HG03460 (cell line): Measurements from ENCODE around the gene SAMD8.

Experiments used
- ATAC-seq: cut with Tn5 transposase; IDR thresholded peaks from one replicate; pipeline ENCODE4 v1.9.1; 2021; ENCODE audit not compliant: unreplicated experiment

SAMD8 gene

GRCh38 chr10:75111365-75111906 is at the start of gene SAMD8:
TSS of gene SAMD8 (plus strand) at chr10:75111656. CDS start at chr10:75150529, 38,873 bp downstream.
- peak; percentile 70 for ATAC-seq

GRCh38 chr10:75061709-75062505 is 49.5 kb upstream of the SAMD8 start:
- no peak for ATAC-seq

- no peak for ATAC-seq
Observed at GRCh38 chr10:75062506-75063299, 48.8 kb upstream of the SAMD8 start.

GRCh38 chr10:75063461-75064230 is 47.8 kb upstream of the SAMD8 start:
- ATAC-seq = no peak

GRCh38 chr10:75065076-75065475 is 46.4 kb upstream of the SAMD8 start:
- no peak for ATAC-seq

GRCh38 chr10:75066271-75066670 is 45.2 kb upstream of the SAMD8 start:
- no peak for ATAC-seq

- ATAC-seq = no peak
Observed at GRCh38 chr10:75067272-75067671, 44.2 kb upstream of the SAMD8 start.

GRCh38 chr10:75068523-75068922 is 42.9 kb upstream of the SAMD8 start:
- ATAC-seq = no peak

GRCh38 chr10:75070476-75070875 is 41.0 kb upstream of the SAMD8 start:
- no peak for ATAC-seq

GRCh38 chr10:75070961-75071428 is 40.5 kb upstream of the SAMD8 start:
- ATAC-seq = no peak

GRCh38 chr10:75071756-75072155 is 39.7 kb upstream of the SAMD8 start:
- no peak for ATAC-seq

- ATAC-seq = no peak
Observed at GRCh38 chr10:75072727-75073126, 38.7 kb upstream of the SAMD8 start.

- no peak for ATAC-seq
Observed at GRCh38 chr10:75073442-75073841, 38.0 kb upstream of the SAMD8 start.

GRCh38 chr10:75074711-75075445 is 36.6 kb upstream of the SAMD8 start:
- no peak for ATAC-seq

- no peak for ATAC-seq
Observed at GRCh38 chr10:75076348-75076747, 35.1 kb upstream of the SAMD8 start.

- ATAC-seq = no peak
Observed at GRCh38 chr10:75079436-75080083, 31.9 kb upstream of the SAMD8 start.

- ATAC-seq = no peak
Observed at GRCh38 chr10:75080554-75080953, 30.9 kb upstream of the SAMD8 start.

GRCh38 chr10:75081379-75081778 is 30.1 kb upstream of the SAMD8 start:
- no peak for ATAC-seq

- no peak for ATAC-seq
Observed at GRCh38 chr10:75083972-75084833, 27.3 kb upstream of the SAMD8 start.
